OCI-LY7 (cell line): ENCODE measurements around the gene RFESD. TPM values are rescaled to one million over a fixed set of nuclear protein-coding genes. Genes with fewer than 3 reads are reported as not detected.

ENCODE experiments used
- BruUV-seq: library from RNA; stranded (reverse); fragments of 400-500 nt; replicated peaks from 2 replicates; lab custom pipeline; 2021; lab: Mats Ljungman, UMichigan
- CTCF ChIA-PET: fragments of 300-600 bp; sonication (Branson Sonifier 250); formaldehyde crosslinking; loops from one replicate; lab custom pipeline; 2022; ENCODE audit warnings: antibody characterized with exemption; ENCODE audit not compliant: unreplicated experiment; lab: Charles Lee
- POLR2A ChIA-PET: fragments of 300-600 bp; sonication (Branson Sonifier 250); formaldehyde crosslinking; loops from one replicate; lab custom pipeline; 2022; ENCODE audit warnings: antibody characterized with exemption; lab: Charles Lee
- DNase-seq: peaks from one replicate; pipeline ENCODE4 v3.0.0-alpha.2; 2015; ENCODE audit warnings: low spot score
- H2AFZ ChIP-seq: fragments of 200-600 bp; sonication (generic), shearing (Covaris generic); 2 replicates; pipeline ENCODE4 v1.6.1; 2014; ENCODE audit warnings: mild to moderate bottlenecking, antibody characterized with exemption, low read length, moderate library complexity
- H3K27ac ChIP-seq: fragments of 200-600 bp; sonication (generic); 2 replicates; pipeline ENCODE4 v1.5.1; 2014; ENCODE audit warnings: mixed run types, low read depth, mild to moderate bottlenecking, moderate library complexity, low read length, inconsistent platforms; ENCODE audit not compliant: poor library complexity, severe bottlenecking
- H3K36me3 ChIP-seq: fragments of 200-600 bp; sonication (generic); 2 replicates; pipeline ENCODE4 v1.6.1; 2014; ENCODE audit warnings: mild to moderate bottlenecking, antibody characterized with exemption, low read length, moderate library complexity, mixed read lengths; ENCODE audit not compliant: insufficient read depth
- H3K4me1 ChIP-seq: fragments of 200-600 bp; sonication (generic); 2 replicates; pipeline ENCODE4 v1.5.1; 2014; ENCODE audit warnings: mild to moderate bottlenecking, low read length; ENCODE audit not compliant: insufficient read depth, poor library complexity, severe bottlenecking
- H3K4me2 ChIP-seq: fragments of 200-600 bp; sonication (generic); 2 replicates; pipeline ENCODE4 v1.6.1; 2014; ENCODE audit warnings: mild to moderate bottlenecking, low read length
- H3K4me3 ChIP-seq: fragments of 200-600 bp; sonication (generic); 2 replicates; pipeline ENCODE4 v1.5.1; 2014; ENCODE audit warnings: mild to moderate bottlenecking, low read depth, low read length; ENCODE audit not compliant: poor library complexity, severe bottlenecking
- H3K79me2 ChIP-seq: fragments of 200-600 bp; sonication (generic); 2 replicates; pipeline ENCODE4 v1.6.1; 2016; ENCODE audit warnings: low read depth, mild to moderate bottlenecking, low read length, moderate library complexity, mixed read lengths; ENCODE audit not compliant: insufficient read depth
- H3K9me2 ChIP-seq: fragments of 200-600 bp; sonication (generic); 2 replicates; pipeline ENCODE4 v1.6.1; 2016; ENCODE audit warnings: mild to moderate bottlenecking, low read length, mixed read lengths; ENCODE audit not compliant: insufficient read depth
- H3K9me3 ChIP-seq: fragments of 200-600 bp; sonication (generic); 2 replicates; pipeline ENCODE4 v1.6.1; 2014; ENCODE audit warnings: mild to moderate bottlenecking, mixed run types, low read length, mixed read lengths
- H4K20me1 ChIP-seq: fragments of 200-600 bp; sonication (generic); 2 replicates; pipeline ENCODE4 v1.6.1; 2014; ENCODE audit warnings: mild to moderate bottlenecking, antibody characterized with exemption, low read length, moderate library complexity, mixed read lengths; ENCODE audit not compliant: insufficient read depth
- CTCF ChIP-seq: fragments of 200-600 bp; sonication (generic); conservative IDR thresholded peaks from 2 replicates; pipeline ENCODE4 v1.5.1; 2014; ENCODE audit warnings: mild to moderate bottlenecking, antibody characterized with exemption, low read length, moderate library complexity, mixed read lengths
- EZH2phosphoT487 ChIP-seq: fragments of 200-600 bp; sonication (generic); IDR thresholded peaks from 2 replicates; pipeline ENCODE4 v1.6.1; 2018; ENCODE audit warnings: low read depth, borderline replicate concordance, mild to moderate bottlenecking, mixed run types, antibody characterized with exemption, low read length, moderate library complexity, mixed read lengths
- intact Hi-C: fragments of 100-400 bp; cut with micrococcal nuclease; formaldehyde crosslinking; loops from one replicate; pipeline ENCODE4 v1.10.0; 2022; ENCODE audit not compliant: unreplicated experiment
- total RNA-seq, 2 experiments: library from RNA; depleted of rRNA in 1 of 2; stranded (reverse); fragments of >200 nt in 1 of 2; shearing (Covaris generic) in 1 of 2; gene quantifications; 2 replicates each; pipeline ENCODE4 v1.2.3, GENCODE V29; 2014 to 2022

The RFESD gene
- total RNA-seq, 2 experiments from 2014 or later = 7.6 TPM

GRCh38 chr5:95682891-95683290 is 36.3 kb downstream of the RFESD start, which contains the start of gene SPATA9:
SPATA9 (minus strand) TSS chr5:95682991; CDS start chr5:95682854, 137 bp downstream.
- Histone ChIP-seq H3K27ac (no peak within 1 kb of the TSS), H3K4me1 (no peaks in the 10 kb centered on the region), H3K9me2 (no peaks in the 10 kb centered on the region), H3K9me3 (no peaks in the 10 kb centered on the region), H4K20me1 (no peaks in the 10 kb centered on the region), H3K36me3 (no peaks in the 10 kb centered on the region), H3K4me2 (no peak within 1 kb of the TSS), H3K4me3 (no peak within 1 kb of the TSS), H3K79me2 (no peaks in the 10 kb centered on the region), H2AFZ (no peak within 1 kb of the TSS)
- ChIA-PET CTCF (no interaction called here), POLR2A (no interaction called here)
- no peak for DNase-seq
- BruUV-seq = no TSS peak
- TF ChIP-seq EZH2phosphoT487 (no peak), CTCF (no peak)
- intact Hi-C loops = no loop called here

GRCh38 chr5:95684361-95684760 is 37.8 kb downstream of the RFESD start:
- Histone ChIP-seq H3K9me3 (no peaks in the 10 kb centered on the region), H3K9me2 (no peaks in the 10 kb centered on the region), H4K20me1 (no peaks in the 10 kb centered on the region), H2AFZ (no peak overlapping the region), H3K4me2 (no peak overlapping the region), H3K4me3 (no peak overlapping the region), H3K36me3 (no peaks in the 10 kb centered on the region), H3K4me1 (no peaks in the 10 kb centered on the region), H3K27ac (no peak overlapping the region), H3K79me2 (no peaks in the 10 kb centered on the region)
- no TSS peak for BruUV-seq
- ChIA-PET CTCF (no interaction called here), POLR2A (no interaction called here)
- intact Hi-C loops = no loop called here
- no peak for DNase-seq
- TF ChIP-seq CTCF (no peak), EZH2phosphoT487 (no peak)

- H2AFZ ChIP-seq = no peak overlapping the region
- intact Hi-C loops = no loop called here
- H3K27ac ChIP-seq = no peak overlapping the region
- ChIA-PET POLR2A (interaction anchor here (0.5 to 0.7 kb wide), 2 partner anchors 70 to 297 kb away, joined by 3 read pairs; no protein-coding TSS in a partner anchor), CTCF (no interaction called here)
- H3K9me3 ChIP-seq = no peaks in the 10 kb centered on the region
- no peaks in the 10 kb centered on the region for H3K4me1 ChIP-seq
- no peaks in the 10 kb centered on the region for H3K9me2 ChIP-seq
- no peak overlapping the region for H3K4me3 ChIP-seq
- TF ChIP-seq EZH2phosphoT487 = no peak
- TF ChIP-seq CTCF = no peak
- no peak overlapping the region for H3K4me2 ChIP-seq
- DNase-seq = no peak
- H4K20me1 ChIP-seq = no peaks in the 10 kb centered on the region
- BruUV-seq = no TSS peak
- no peaks in the 10 kb centered on the region for H3K79me2 ChIP-seq
- no peaks in the 10 kb centered on the region for H3K36me3 ChIP-seq
Measured at GRCh38 chr5:95686651-95687050, 40.1 kb downstream of the RFESD start.
